Measurements from ENCODE around the gene SLC66A2.

DNA sequence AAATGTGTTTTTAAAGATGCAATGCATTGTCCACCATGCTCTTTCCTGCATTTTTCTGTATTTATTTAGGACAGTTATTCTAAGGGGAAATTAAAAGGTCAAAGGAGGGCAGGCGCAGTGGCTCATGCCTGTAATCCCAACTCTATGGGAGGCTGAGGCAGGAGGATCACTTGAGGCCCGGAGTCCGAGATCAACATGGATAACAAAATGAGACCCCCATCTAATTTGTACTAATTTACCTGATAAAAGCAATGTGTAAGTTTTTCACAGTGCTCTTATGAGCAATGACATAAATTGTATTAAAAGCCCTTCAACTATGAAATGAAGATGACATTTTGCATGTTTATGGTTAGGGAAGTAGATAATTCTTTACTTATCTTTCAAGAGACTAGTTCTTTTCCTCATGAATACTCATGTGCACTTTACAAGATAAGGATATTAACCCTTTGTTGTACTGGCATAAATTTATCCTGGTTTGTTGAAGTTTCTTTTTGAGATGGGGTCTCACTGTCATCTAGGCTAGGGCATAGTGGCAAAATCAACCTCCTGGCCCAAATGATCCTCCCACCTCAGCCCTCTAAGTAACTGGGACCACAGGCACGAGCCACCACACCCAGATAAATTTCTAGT, 22.7 kb upstream of the SLC66A2 start:
- TF ChIP-seq EZH2 (IDR thresholded peaks at IDR 0.05; ENCODE audit: insufficient read depth, poor library complexity, severe bottlenecking): no peak
- TF ChIP-seq EZH2phosphoT487 (IDR thresholded peaks at IDR 0.05; ENCODE audit: insufficient read depth, low read depth): no peak

Measured in GM23248 (cell line).